GM18870 (cell line): Measurements from ENCODE around the gene ITPK1.

ENCODE experiments used
- ATAC-seq: cut with Tn5 transposase; IDR thresholded peaks from one replicate; pipeline ENCODE4 v1.9.1; 2021; ENCODE audit warnings: moderate library complexity; ENCODE audit not compliant: unreplicated experiment

The ITPK1 gene

GRCh38 chr14:92907316-92907911 lies 208.3 kb downstream of the ITPK1 start:
- no peak for ATAC-seq

DNA sequence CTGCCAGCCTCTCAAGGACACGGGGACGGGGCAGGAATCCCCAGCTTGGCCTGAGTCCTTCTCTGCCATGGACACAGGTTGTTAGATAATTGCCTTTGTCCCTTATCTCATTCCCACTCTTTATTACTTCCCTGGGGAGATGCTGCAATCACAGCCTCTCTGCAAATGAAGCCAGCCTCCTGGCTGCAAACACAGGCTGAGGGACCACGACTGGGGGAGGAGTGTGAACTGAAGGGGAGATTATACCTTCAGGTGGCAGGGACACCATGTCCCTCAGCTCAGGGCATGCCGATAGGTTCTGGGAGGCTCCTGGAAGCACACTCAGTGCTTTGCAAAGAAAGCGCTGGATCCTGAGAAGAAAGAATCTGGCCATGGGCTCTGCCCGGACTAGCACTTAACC lies 208.9 kb downstream of the ITPK1 start:
- no peak for ATAC-seq

DNA sequence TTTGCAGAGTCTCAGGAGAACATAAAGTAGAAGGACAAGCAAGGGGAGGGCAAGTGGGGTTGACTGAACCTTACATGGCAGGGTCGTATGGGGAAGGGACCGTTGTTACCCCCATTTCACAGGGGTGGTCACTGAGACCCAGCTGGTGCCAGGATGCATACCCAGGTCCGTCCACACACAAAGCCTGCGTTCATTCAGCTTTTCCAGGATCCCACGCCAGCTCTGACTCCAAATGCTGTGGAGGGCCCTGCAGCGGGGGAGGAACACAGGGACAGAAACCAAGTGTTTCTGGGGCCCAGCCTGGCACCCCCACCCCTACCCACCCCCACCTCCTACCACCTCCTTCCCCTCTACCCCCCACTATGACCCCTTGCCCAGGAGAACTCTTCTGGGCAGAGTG lies 209.3 kb downstream of the ITPK1 start:
- no peak for ATAC-seq

DNA sequence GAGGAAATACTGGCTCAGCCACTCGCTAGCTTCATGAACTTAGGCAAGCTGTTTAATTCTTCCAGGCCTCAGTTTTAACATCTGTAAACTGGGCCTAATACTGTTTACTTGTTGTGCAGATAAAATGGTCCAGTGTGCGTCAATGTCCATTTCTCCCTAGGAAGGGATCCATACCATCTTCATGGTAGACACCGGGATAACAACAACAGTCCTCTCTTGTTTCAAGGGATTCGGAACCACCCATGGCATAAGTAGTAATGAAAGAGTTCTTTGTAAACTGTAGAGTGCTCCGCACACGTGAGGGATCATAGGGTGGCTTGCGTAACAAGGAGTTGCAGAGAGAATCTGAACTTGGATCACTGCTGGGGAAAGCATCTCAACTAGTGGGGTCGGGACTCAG lies 210.1 kb downstream of the ITPK1 start:
- ATAC-seq, result no peak

DNA sequence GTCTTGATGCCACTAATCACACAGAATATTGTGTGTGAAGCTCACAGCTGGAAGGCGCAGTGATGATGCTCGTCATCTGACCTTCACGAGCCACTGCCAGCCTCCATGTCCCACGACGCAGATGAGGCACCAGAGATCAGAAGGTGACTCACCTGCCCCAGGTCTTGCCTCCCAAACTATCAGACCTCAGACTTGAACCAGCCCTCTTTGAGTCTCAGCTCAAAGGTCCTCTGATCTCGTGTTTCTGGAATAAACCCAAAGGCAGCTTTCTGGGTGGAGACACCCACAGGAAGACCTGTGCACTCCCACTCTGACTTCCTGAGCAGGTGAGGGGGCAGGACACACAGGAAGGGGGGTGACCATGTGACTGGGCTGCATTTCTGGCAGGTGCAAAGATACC lies 212.4 kb downstream of the ITPK1 start:
- ATAC-seq, result no peak

GRCh38 chr14:92902726-92903125 lies 213.0 kb downstream of the ITPK1 start:
- ATAC-seq, result no peak

- ATAC-seq, result no peak
Observed at GRCh38 chr14:92902191-92902590, 213.5 kb downstream of the ITPK1 start.

- ATAC-seq, result no peak
Observed at GRCh38 chr14:92900660-92901059, 215.1 kb downstream of the ITPK1 start.

DNA sequence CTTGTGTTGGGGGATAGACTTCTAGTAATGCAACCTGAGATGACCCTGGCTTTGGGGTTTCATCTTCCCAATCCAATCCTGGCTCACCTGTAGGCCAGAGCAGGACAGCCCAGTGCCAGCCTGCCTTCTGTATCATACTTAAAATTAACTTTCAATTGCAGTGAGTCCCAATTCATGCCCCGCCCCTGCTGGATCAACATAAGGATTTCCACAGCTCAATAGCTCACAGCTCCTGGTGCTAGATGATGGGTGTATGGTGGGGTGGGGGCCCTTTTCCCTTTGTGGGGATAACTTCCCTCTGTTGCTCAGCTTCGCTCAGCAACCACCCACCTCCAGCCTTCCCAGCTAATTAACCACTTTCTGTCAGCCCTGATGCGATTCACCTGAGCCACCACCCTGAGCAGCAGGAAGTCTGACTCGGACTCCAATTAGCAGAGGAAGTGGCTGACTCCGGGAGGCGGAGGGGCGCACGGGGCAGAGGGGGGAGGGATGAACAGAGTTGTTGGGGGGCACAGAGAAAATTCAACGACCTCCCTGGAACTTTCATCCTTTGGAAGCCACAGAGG lies 217.1 kb downstream of the ITPK1 start:
- ATAC-seq, result no peak

DNA sequence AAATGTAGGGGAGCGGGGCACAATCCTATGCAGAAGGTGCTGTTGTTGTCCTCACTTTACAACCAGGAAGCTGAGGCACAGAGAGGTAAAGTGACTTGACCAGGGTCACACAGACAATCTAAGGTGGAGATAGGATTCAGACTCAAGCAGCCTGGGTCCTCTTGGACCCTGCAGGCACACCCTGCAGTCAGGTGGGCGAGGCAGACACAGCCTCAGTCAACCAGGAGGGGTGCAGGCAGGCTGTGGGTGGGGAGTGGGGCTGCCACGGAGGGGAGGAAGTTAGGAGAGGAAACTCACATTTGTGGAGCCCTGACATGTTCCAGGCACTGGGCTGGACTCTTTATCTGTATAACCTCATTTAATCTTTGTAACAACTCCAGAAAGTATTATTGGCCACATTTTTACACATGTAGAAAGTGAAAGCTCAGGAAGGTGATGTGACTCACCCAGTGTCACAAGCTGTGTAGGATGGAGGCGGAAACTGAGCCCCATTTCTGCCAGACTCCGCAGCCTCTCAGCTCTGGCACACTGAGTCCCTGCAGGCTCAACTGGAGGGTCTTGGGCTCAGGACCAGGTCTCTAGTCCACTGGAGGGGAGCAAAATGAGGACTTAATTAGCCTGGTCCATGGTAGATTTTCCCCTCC lies 217.7 kb downstream of the ITPK1 start:
- no peak for ATAC-seq

GRCh38 chr14:92895352-92895878 lies 220.3 kb downstream of the ITPK1 start:
- no peak for ATAC-seq

- no peak for ATAC-seq
Observed at GRCh38 chr14:92892589-92892988, 223.1 kb downstream of the ITPK1 start.

DNA sequence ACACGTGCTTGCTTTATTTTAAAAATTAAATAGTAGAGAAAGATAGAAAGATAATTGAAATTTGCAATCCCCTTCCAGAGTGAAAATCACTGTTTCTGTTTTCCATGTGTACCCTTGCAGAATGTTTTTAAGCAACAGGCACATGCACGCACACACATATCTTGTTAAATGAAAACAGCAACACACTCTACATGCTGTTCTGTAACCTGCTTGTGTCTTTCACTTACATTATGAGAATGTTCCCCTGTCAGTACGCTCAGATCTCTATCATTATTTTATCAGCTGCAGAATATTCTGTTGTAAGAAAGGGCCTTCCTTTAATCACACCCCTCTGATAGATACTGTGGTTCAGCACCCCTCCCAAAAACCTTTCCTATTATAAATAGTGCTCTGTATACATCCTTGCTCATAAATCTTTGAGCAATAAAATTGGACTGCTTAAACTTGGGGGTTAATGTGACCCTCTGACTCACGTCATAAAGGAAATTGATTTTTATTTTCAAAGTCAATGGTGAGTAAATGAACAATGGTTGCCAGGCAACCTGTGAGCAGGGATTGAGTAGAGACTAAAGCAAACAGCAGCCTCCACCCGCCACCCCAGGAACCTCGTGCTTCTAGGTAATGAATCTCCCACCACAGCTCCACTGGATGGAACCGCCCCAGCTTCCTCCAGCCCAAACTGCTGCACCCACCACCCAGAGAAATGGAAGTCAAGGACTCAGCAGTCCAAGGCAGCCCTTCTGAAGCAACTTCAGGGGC lies 224.7 kb downstream of the ITPK1 start:
- no peak for ATAC-seq

- no peak for ATAC-seq
Observed at GRCh38 chr14:92888896-92889295, 226.8 kb downstream of the ITPK1 start.

- no peak for ATAC-seq
Observed at GRCh38 chr14:92887157-92887556, 228.6 kb downstream of the ITPK1 start.
